HCT116 (cell line): ENCODE measurements around the gene S100A10. TPM values are rescaled to one million over a fixed set of nuclear protein-coding genes. Genes with fewer than 3 reads are reported as not detected.

Experiments used
- ATAC-seq: fragments of 200-7000 bp; cut with Tn5 transposase; 2 replicates; pipeline ENCODE4 v1.9.1; 2020; ENCODE audit warnings: mild to moderate bottlenecking, moderate library complexity
- BruUV-seq: library from RNA; stranded (reverse); fragments of 400-500 nt; replicated peaks from 2 replicates; lab custom pipeline; 2021; lab: Mats Ljungman, UMichigan
- CTCF ChIA-PET: fragments of 300-600 bp; sonication (Branson Sonifier 250); formaldehyde crosslinking; loops from one replicate; lab custom pipeline; 2021; ENCODE audit warnings: antibody characterized with exemption; lab: Charles Lee
- POLR2A ChIA-PET: fragments of 300-600, 350-600 bp; sonication (Branson Sonifier 250); formaldehyde crosslinking; loops from one replicate; lab custom pipeline; 2021; ENCODE audit warnings: antibody characterized with exemption; lab: Charles Lee
- RAD21 ChIA-PET, 2 experiments: fragments of 300-600 bp; sonication (Branson Sonifier 250); formaldehyde crosslinking; loops; one replicate each; lab custom pipeline; 2023; ENCODE audit warnings: low total read pairs in 2 of 2; ENCODE audit not compliant: uncharacterized antibody in 2 of 2, unreplicated experiment in 2 of 2, low non-redundant PET in 1 of 2; lab: Charles Lee
- DNase-seq: peaks from one replicate; pipeline ENCODE4 v3.0.0-alpha.2; 2010; ENCODE audit warnings: low read depth, low spot score
- H2AFZ ChIP-seq: fragments of 200-600 bp; shearing (Covaris generic), sonication (generic); 2 replicates; pipeline ENCODE4 v1.6.1; 2017; ENCODE audit warnings: low read depth, mixed run types, mixed read lengths, antibody characterized with exemption, low read length; ENCODE audit not compliant: poor library complexity, severe bottlenecking
- H3K27ac ChIP-seq: 2 replicates; pipeline ENCODE4 v1.5.1; 2012; ENCODE audit warnings: low read depth, low read length
- H3K27me3 ChIP-seq: fragments of 200-600 bp; sonication (generic); 2 replicates; pipeline ENCODE4 v1.6.1; 2016; ENCODE audit warnings: mixed run types, low read length, mixed read lengths; ENCODE audit not compliant: insufficient read depth
- H3K36me3 ChIP-seq, 2 experiments: fragments of 200-500 bp in 1 of 2; fragments of 200-600 bp in 1 of 2; sonication (Bioruptor generic) in 1 of 2; sonication (generic) in 1 of 2; 2 replicates each; pipeline versions ENCODE4 v1.5.1 to v1.6.1; 2014 to 2016; ENCODE audit warnings: low read length in 2 of 2, inconsistent platforms in 1 of 2, mixed read lengths in 1 of 2, mixed run types in 1 of 2; ENCODE audit not compliant: insufficient read depth in 2 of 2, control insufficient read depth in 1 of 2
- H3K4me1 ChIP-seq, 2 experiments: fragments of 200-600 bp in 1 of 2; sonication (generic) in 1 of 2; 2 replicates each; pipeline versions ENCODE4 v1.5.1 to v1.6.1; 2012 to 2017; ENCODE audit warnings: low read length in 2 of 2, inconsistent platforms in 1 of 2, mild to moderate bottlenecking in 1 of 2, mixed read lengths in 1 of 2, mixed run types in 1 of 2, moderate library complexity in 1 of 2; ENCODE audit not compliant: insufficient read depth in 2 of 2, control insufficient read depth in 1 of 2
- H3K4me2 ChIP-seq: fragments of 200-600 bp; sonication (generic); 2 replicates; pipeline ENCODE4 v1.6.1; 2017; ENCODE audit warnings: mixed run types, low read length, mixed read lengths
- H3K4me3 ChIP-seq, 2 experiments: fragments of 200-600 bp in 1 of 2; sonication (generic) in 1 of 2; replicated peaks in 1 of 2; 2 replicates each; pipeline ENCODE4 v1.5.1; 2011 to 2016; ENCODE audit warnings: low read length in 2 of 2, control low read depth in 1 of 2, low read depth in 1 of 2, mild to moderate bottlenecking in 1 of 2, mixed read lengths in 1 of 2, mixed run types in 1 of 2
- H3K79me2 ChIP-seq: fragments of 200-600 bp; sonication (generic); 2 replicates; pipeline ENCODE4 v1.6.1; 2017; ENCODE audit warnings: mild to moderate bottlenecking, mixed run types, low read length, moderate library complexity, mixed read lengths; ENCODE audit not compliant: insufficient read depth
- H3K9ac ChIP-seq: fragments of 200-600 bp; sonication (generic); 2 replicates; pipeline ENCODE4 v1.6.1; 2016; ENCODE audit warnings: low read length, mixed read lengths
- H3K9me2 ChIP-seq: fragments of 200-600 bp; sonication (generic), shearing (Covaris generic); 2 replicates; pipeline ENCODE4 v1.6.1; 2017; ENCODE audit warnings: mixed run types, mild to moderate bottlenecking, moderate library complexity; ENCODE audit not compliant: insufficient read depth
- H3K9me3 ChIP-seq, 2 experiments: fragments of 200-500 bp in 1 of 2; fragments of 200-600 bp in 1 of 2; sonication (Bioruptor generic) in 1 of 2; sonication (generic) in 1 of 2; 2 replicates each; pipeline ENCODE4 v1.6.1; 2014 to 2017; ENCODE audit warnings: low read length in 2 of 2, mixed read lengths in 2 of 2, inconsistent platforms in 1 of 2, low read depth in 1 of 2, mild to moderate bottlenecking in 1 of 2, mixed run types in 1 of 2, moderate library complexity in 1 of 2; ENCODE audit not compliant: control insufficient read depth in 1 of 2, insufficient read depth in 1 of 2
- H4K20me1 ChIP-seq: fragments of 200-600 bp; sonication (generic), shearing (Covaris generic); 2 replicates; pipeline ENCODE4 v1.6.1; 2017; ENCODE audit warnings: mixed run types, mild to moderate bottlenecking, moderate library complexity; ENCODE audit not compliant: insufficient read depth
- CEBPB ChIP-seq: IDR thresholded peaks from 2 replicates; pipeline ENCODE4 v1.6.1; 2012; ENCODE audit warnings: low read depth
- ELF1 ChIP-seq: IDR thresholded peaks from 2 replicates; pipeline ENCODE4 v1.6.1; 2012; ENCODE audit warnings: low read depth, borderline replicate concordance
- JUND ChIP-seq: IDR thresholded peaks from 2 replicates; pipeline ENCODE4 v1.6.1; 2012
- POLR2A ChIP-seq: IDR thresholded peaks from 2 replicates; pipeline ENCODE4 v1.7.0; 2011; ENCODE audit warnings: borderline replicate concordance; ENCODE audit not compliant: insufficient read depth, insufficient read length; ENCODE audit errors: extremely low read depth
- SIN3A ChIP-seq: IDR thresholded peaks from 2 replicates; pipeline ENCODE4 v1.6.1; 2012; ENCODE audit warnings: low read depth
- SP1 ChIP-seq: IDR thresholded peaks from 2 replicates; pipeline ENCODE4 v1.6.1; 2012; ENCODE audit warnings: low read depth
- SRF ChIP-seq: IDR thresholded peaks from 2 replicates; pipeline ENCODE4 v1.6.1; 2012; ENCODE audit warnings: low read depth
- TCF7L2 ChIP-seq: IDR thresholded peaks from 2 replicates; pipeline ENCODE4 v1.7.0; 2011; ENCODE audit warnings: borderline replicate concordance, inconsistent platforms; ENCODE audit not compliant: insufficient read depth, insufficient read length; ENCODE audit errors: extremely low read depth
- ZFX ChIP-seq: fragments of 450-650 bp; IDR thresholded peaks from 2 replicates; pipeline ENCODE4 v1.6.1; 2017
- intact Hi-C: fragments of 100-400 bp; cut with micrococcal nuclease; formaldehyde crosslinking; loops from 2 replicates; pipeline ENCODE4 v1.10.0; 2022
- total RNA-seq: library from RNA; stranded (reverse); gene quantifications from one replicate; pipeline ENCODE4 v1.2.1, GENCODE V29; 2021; ENCODE audit not compliant: unreplicated experiment
- TF ChIP-seq, protein P1 (sequence below): IDR thresholded peaks from 2 replicates; pipeline ENCODE4 v1.6.1; 2012
- TF ChIP-seq, protein P2 (sequence below): IDR thresholded peaks from 2 replicates; pipeline ENCODE4 v1.6.1; 2011; ENCODE audit warnings: mild to moderate bottlenecking, low read length, moderate library complexity; ENCODE audit not compliant: insufficient replicate concordance; ENCODE audit errors: extremely low read depth
- TF ChIP-seq, protein P3 (sequence below): IDR thresholded peaks from 2 replicates; pipeline ENCODE4 v1.6.1; 2012

Gene S100A10
- total RNA-seq, 1 experiment from 2014 or later = 340 TPM

DNA sequence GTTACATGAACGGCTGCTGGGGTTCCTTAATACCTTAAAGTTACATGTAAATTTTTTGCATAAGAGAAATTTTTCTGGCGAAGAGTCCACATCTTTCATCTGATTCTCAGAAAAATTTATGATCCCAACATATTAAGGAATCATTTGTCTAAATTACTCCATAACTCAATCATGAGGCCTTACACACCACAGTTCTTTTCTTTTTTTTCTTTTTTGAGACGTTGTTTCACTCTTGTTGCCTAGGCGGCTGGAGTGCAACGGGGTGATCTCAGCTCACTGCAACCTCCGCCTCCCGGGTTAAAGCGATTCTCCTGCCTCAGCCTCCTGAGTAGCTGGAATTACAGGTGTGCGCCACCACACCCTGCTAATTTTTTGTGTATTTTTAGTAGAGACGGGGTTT lies 45.2 kb upstream of the S100A10 start:
- Histone ChIP-seq H3K27me3 (no peaks in the 10 kb centered on the region; the same call in 1 of the 2 replicates), H3K4me1 (peaks cover 17 to 24% of the 10 kb centered on the region in 2 experiments), H3K9me3 (no peaks in the 10 kb centered on the region), H3K79me2 (peaks cover 27% of the 10 kb centered on the region), H3K4me2 (no peak overlapping the region), H2AFZ (no peak overlapping the region), H4K20me1 (no peaks in the 10 kb centered on the region), H3K9me2 (no peaks in the 10 kb centered on the region; the same call in 1 of the 2 replicates), H3K4me3 (no peak overlapping the region), H3K9ac (no peak overlapping the region), H3K36me3 (no peaks in the 10 kb centered on the region), H3K27ac (no peak overlapping the region)
- ATAC-seq (no peak), DNase-seq (no peak)
- intact Hi-C loops = no loop called here
- TF ChIP-seq TCF7L2 (no peak), POLR2A (no peak), SP1 (no peak), SIN3A (no peak), ELF1 (no peak), JUND (no peak), SRF (no peak), CEBPB (no peak), ZFX (no peak)
- TF ChIP-seq, protein P1, sequence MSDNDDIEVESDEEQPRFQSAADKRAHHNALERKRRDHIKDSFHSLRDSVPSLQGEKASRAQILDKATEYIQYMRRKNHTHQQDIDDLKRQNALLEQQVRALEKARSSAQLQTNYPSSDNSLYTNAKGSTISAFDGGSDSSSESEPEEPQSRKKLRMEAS = no peak
- TF ChIP-seq, protein P2, sequence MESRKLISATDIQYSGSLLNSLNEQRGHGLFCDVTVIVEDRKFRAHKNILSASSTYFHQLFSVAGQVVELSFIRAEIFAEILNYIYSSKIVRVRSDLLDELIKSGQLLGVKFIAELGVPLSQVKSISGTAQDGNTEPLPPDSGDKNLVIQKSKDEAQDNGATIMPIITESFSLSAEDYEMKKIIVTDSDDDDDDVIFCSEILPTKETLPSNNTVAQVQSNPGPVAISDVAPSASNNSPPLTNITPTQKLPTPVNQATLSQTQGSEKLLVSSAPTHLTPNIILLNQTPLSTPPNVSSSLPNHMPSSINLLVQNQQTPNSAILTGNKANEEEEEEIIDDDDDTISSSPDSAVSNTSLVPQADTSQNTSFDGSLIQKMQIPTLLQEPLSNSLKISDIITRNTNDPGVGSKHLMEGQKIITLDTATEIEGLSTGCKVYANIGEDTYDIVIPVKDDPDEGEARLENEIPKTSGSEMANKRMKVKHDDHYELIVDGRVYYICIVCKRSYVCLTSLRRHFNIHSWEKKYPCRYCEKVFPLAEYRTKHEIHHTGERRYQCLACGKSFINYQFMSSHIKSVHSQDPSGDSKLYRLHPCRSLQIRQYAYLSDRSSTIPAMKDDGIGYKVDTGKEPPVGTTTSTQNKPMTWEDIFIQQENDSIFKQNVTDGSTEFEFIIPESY = no peak
- TF ChIP-seq, protein P3, sequence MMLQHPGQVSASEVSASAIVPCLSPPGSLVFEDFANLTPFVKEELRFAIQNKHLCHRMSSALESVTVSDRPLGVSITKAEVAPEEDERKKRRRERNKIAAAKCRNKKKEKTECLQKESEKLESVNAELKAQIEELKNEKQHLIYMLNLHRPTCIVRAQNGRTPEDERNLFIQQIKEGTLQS = no peak
- ChIA-PET RAD21 (no interaction called here), POLR2A (interaction anchor here (1.0 kb wide), 1 partner anchor 9 kb away, joined by 5 read pairs; no protein-coding TSS in a partner anchor), CTCF (interaction anchor here (1.7 kb wide), 1 partner anchor 9 kb away, joined by 4 read pairs; no protein-coding TSS in a partner anchor)
- no TSS peak for BruUV-seq
